ENCODE results near the gene CTBP2.

CTBP2 gene

DNA sequence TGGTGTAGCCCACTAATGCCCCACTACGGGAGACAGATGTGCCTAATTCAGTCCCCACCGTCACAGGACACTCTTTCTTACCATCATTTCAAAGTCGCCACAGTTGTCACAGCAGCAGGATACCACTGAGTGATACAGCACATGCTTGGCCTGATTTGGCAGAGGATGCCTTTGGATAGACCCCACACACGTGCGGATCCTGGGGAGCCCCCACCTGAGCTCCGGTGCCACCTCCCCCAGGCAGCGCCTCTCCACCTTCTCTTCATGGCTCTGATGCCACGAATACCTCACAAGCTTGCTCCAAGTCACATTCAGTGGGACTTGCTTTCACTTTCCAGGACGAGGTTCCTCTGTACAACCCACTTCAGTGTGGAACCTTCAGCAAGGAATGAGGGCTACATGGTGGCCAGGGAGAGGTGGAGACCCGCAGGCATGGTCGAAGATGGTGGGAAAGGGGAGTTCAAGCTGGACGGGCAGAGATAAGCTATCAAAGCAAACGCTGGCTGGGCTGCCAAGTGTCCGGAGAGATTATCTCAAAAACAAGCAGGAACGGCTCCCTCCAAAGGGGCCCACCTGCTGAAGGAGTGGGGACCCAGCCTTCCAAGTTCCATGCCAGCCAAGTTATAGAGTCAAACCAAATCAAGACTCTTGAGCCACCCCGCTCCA is 111.0 kb downstream of the CTBP2 start:
- no peak for DNase-seq (ENCODE audit: low read depth in 1 of 2, low spot score in 1 of 2)

DNA sequence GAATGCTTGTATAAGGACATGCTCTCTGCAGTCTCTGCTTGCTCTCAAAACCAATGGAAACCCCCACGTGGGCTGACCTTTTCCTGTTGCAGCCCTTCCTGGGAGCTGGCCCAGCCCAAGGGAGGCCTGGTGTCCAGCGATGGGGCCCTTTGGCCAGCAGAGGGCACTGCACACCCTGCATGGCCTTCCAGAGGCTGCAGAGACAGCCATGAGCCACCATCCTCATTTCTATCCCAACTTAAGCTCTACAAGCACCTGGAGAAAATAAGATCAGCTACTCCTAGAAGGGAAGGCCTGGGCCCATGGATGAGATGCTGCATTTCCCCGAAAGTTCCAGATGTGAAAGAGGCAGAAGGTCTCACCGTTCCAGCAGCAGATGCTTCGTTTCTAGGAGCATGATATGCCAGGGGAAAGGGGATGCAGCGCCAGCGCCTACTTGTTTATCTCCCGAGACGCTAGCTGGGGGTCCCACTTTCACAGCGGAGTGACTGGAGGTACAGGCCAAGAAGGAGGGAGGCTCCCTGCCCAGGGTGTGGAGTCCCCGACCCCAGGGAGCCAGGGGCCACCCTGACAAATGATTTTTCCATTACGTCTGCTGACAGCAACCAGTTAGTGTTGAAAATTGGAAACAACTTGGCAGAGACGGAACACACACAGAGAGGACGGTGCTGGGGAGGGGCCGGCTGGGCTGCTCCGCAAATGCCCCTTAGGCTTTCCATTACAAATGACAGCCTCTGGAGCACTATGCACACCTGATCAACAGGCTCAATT is 112.1 kb downstream of the CTBP2 start:
- DNase-seq (ENCODE audit: low read depth in 1 of 2, low spot score in 1 of 2): peak; percentile 23 to 54

DNA sequence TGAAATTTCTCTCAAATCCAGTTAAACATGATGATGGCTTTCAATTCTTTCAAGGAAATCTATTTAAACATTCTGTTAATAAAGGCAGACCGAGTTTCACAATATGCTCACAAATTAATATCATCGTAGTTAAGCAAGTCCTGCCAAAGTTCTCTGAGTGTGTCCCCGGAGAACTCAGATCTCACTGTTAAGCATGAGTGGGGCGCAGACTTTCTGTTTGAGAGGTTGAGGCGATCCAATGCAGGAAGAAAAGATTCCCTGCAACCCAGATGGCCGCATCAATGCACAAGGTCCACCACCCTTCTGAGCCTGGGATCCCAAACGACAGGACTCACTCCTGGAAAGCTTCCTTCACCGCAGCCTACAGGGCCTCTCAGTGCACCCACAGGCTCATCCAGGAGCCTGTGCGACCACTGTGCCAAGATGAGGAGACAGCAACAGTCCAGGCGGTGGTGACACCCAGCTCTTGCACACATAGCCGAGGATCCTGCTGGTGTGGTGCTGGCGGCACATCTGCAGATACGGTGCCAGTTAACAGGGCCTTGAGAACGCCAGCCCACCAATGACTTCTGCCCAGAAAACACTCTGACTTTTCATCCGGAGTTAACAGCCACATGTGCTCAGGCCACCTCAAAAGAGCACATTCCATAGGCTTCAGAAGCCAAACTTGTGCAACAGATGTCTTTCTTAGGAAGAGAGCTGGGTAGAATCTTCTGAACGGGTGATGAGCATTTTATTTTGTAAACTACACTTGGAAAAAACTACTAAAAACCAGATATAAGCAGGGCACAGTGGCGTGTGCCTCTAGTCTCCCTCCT is 116.3 kb downstream of the CTBP2 start:
- no peak for DNase-seq (ENCODE audit: low read depth in 1 of 2, low spot score in 1 of 2)

DNA sequence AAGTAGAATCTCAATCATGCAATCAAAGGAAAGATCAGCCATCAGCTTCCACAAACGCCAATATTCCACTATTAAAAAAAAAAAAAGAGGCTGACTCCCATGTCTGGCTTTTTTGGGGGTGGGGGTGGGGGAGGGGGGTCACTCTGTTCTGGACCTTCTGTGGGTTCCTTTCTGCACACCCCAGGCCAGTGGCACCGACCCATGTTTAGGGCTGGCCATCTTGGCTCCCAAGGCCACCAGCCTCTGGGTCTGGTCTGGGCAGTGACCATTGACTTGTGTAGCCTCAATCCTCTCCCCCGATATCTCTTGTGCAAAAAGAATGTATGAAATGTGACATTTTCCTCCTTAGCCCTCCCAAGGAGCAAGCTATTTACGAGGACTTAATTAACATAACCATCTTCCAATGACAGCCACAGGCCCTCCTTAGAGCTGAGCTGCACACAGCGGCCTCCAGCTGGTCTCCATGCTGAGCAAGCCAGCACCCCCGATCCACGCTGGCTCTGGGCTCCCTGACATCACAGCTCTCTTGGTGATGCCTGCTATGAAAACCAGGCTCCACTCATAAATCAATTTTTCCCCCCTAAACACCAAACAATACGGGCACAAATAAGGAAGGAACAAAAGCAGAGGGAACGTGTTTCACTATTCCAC is 118.4 kb downstream of the CTBP2 start:
- DNase-seq (ENCODE audit: low read depth in 1 of 2, low spot score in 1 of 2): no peak

DNA sequence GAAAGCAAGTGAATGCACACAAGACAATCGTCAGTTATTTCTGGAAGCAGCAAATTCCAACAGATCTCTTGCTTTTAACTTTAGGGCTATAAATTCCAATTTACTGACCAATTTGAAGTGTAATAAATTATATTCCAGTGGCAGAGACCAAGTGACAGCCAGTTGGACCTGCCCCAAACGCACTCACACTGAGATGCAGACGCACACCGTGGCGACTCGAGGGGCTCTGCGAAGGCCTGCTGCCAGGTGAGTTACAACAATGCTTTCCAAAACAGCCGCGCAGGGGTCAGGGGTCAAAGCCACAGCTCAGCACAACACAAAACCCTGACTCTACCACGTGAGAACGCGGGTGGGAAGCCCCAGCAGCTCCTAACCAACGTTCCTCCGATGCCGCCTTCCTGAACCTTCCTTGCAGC is 121.0 kb downstream of the CTBP2 start:
- no peak for DNase-seq (ENCODE audit: low read depth in 1 of 2, low spot score in 1 of 2)

DNA sequence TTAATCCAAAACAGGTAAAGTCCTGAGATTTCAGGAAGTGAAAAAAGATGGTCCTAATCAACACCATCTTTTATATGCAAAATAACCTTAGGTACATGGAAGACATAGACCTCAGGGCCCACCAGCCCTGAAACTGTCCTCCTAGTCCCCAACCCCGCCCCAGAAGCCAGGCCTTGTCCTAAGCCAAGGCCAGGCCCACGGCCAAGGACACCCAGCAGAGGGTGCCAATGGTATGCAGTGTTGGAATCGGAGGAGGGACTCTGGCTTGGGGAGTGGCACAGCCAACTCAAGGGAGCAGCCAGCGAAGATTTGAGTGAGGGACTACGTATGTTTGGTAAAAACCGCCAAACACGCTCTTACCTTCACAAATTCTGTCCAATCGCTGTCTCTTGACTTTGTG is 121.7 kb downstream of the CTBP2 start:
- DNase-seq (ENCODE audit: low read depth in 1 of 2, low spot score in 1 of 2): no peak

DNA sequence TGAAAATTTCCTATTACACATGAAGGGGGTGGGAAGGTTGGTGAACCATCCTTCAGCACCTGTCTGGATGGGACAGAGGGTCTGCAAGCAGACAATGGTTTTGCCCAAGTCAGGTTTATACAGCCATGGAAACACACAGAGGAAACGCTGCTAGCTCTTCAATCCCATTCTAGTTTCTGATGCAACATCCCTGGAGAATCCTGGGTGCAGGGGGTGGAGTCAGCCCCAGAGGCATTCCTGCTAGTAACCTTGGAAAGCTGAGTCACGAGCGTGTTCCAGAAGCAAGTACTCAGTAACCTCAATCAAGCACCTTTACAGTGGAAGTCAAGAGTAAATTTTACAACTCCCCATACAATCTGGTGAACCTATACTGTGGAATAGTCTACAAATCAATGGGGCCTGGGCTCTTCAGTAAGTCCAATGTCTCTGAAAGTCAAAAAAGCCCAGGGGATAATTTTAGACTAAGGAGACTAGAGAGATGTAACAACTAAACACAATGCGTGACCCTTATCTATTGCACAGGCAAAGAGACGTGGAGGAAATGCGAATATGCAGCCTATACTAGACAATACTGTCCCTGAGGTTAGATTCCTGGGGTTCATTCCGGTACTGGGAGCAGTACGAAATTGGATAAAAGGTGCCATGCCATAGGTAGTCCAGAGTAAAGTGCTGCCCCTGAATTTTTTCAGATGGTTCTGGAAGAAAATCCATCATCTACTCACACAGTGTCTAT is 123.1 kb downstream of the CTBP2 start:
- no peak for DNase-seq (ENCODE audit: low read depth in 1 of 2, low spot score in 1 of 2)

DNA sequence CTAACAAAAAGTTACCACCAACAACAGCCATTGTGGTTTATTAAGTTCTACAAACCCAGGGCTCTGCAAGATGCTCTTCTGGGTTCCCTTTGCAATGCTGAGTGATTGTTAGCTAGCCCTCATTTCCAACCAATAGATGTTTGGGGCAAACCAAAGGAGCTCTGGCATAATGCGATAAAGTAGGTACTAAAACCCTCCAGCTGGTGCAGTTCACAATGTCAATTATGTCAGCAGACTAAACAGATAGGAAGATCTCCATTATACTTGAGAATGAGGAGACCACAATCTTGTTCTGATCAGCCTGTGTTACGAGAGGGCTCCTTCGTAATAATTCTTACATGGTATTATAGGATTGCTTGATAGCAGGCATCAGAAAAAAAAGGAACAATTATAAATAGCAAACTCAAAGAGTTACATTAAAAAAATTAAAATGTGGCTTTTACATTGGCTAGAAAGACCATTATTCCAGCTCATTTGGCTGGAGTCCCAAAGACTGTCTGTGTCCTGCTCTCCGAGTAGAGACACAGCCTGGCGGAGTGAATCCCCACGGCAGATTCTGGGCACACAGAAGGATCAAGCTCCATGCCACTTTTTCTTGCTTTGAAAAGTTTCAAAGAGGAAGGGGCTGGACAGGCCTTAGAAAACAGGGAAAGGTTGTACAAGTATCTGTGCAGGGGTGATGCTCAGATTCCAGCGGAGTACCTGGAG is 124.6 kb downstream of the CTBP2 start:
- no peak for DNase-seq (ENCODE audit: low read depth in 1 of 2, low spot score in 1 of 2)

DNA sequence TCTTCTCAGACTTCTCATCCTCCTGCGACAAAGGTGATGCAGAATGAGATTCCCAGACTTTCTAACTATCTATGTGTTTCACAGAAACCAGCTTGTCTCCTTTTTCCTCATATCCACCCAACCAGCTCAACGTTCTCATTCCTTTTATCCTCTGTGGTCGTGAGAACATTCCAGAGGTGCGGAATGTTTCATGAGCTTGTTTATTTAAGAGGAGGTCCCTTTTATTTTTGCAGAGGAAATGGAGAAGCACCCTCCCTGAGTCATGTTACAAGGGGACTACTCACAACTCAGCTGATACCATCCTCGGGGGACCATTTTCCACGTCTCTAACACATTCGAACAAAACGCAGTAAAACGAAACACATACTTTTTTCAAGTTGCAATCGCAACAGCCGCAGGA is 125.2 kb downstream of the CTBP2 start:
- no peak for DNase-seq (ENCODE audit: low read depth in 1 of 2, low spot score in 1 of 2)

DNA sequence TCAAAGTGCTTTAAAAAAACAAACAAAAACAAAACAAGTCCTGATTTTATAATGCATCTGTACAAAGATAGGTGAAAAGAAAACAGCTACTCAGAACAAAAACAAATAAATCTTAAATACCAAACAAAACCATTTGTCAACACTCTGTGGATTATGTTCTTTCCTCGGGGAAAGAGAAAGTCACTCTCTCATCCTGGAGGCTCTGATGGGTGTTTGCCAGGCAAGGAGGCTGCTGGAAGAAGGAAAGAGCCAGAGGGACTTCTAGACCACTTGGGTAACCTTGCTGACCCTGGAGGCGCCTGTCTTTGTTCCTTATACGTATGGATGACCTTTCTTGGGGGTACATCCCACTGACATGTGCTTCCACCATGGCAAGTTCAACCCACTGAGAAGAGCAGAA is 125.7 kb downstream of the CTBP2 start:
- DNase-seq (ENCODE audit: low read depth in 1 of 2, low spot score in 1 of 2): no peak

DNA sequence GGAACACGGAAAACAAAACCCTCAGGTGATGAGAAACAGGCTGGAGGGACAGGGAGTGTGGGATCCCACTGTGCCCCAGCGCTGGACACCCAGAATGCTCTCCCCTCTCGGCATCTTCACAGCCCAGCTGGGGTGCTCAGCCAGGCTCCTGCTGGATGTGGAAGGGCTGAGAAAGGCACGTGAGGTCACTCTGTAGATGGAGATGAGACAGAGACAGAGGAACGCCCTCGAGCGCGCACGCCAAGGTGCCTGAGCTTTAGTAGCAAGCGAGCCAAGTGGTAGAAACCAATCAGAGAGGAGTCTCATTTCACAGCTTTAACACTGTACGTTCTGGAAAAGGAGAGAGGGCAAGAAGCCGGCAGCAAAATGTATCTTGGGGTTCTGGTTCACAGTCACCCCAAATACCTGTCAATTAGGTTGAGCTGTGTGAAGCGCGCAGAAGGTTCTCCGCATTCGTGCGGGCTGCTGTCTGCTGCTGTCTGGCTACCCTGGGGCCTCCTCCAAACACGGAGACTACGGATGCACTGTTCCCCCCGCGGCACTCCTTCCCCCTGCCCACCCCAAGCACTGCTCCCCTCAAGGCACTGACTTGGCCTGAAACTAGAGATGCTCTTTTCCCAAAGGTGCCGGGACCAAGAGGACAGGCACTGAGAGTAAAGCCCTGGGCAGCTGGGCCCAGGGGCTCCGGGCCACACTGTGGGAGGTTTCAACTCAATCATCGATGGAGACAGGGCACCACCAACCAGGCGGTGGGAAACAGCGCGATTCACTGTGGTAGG is 127.0 kb downstream of the CTBP2 start:
- no peak for DNase-seq (ENCODE audit: low read depth in 1 of 2, low spot score in 1 of 2)

DNA sequence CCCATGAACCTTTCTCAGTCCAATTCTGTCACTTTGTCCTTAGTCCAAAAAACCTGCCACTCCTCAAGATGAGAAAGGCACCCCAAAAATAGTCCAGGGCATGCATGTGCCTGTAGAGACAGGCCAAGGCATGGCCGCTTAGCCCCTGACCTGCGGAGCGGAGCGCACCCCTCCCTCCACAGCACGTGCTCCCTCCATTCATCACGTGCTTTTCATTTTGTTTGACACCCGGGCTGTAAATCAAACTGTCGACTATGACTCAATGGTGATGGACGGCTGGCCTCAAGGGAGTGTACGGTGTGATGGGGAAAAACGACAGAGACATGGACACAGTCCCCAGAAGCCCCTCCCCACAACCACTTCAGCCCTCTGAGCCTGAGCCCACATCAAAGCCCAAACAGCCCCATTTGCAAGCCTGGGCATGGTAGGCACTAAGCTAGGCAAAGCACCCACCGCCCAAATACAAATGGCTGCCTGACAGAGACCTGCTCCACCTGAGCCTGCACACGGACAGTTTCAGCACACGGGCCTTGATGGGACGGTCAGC is 127.8 kb downstream of the CTBP2 start:
- DNase-seq (ENCODE audit: low read depth in 1 of 2, low spot score in 1 of 2): no peak

DNA sequence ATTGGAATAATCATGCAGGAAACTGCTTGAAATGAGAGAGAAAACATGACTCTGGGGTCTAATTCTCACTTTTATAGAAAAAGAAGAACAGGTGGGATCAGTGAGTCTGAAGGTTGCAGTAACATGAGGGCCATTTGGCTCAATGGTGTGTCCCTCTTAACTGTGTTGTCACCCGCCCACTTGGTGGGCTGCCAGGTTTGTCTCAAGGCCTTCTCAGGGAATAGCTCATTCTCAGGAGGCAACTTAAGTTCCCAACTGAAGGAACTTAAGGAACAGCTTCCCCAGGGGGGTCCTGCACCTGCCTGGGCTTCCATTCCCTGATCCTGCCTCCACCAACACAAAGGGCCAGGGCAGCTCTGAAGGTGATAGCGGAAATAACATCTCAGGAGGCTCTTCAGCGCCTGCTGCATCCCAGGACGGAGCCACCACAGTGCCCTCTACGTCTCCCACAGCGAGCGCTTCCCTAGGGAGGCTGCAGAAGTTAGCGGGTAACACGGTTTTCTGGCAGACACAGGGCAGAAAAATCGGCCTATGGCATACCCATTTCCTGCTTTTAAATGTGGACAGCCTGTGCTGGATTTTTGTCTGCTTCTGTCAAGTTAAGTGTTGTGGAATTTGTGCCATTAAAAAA is 129.7 kb downstream of the CTBP2 start:
- no peak for DNase-seq (ENCODE audit: low read depth in 1 of 2, low spot score in 1 of 2)

DNA sequence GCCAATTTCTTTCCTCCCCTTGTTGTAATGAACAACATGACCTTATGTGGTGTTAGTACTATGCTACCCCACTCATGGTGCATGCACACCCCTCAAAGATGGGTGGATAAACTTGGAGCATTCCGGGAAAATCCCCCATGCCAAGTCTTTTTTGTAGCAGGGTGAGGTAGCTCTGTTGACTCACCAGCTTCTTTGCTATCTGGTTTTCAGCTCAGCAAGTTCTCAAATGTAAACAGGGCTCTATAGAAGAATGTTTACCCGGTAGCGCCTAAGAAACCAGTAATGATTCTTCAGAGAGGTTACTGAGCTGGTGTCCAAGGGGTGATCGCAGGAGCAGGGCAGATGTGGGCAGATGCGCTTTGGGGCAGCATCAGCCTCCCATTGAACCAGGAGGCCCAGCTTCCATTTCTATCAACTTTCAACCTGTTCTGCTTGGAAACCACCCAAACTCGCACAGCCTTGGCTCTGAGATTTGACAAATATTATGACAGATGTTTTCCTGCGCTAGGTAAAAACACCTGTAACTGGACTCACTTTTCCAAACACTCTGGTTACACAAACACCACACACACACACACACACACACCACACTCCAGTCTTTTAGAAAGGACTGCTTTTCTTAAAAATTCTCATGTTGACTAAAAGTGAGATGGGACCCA is 130.7 kb downstream of the CTBP2 start:
- DNase-seq (ENCODE audit: low read depth in 1 of 2, low spot score in 1 of 2): no peak

DNA sequence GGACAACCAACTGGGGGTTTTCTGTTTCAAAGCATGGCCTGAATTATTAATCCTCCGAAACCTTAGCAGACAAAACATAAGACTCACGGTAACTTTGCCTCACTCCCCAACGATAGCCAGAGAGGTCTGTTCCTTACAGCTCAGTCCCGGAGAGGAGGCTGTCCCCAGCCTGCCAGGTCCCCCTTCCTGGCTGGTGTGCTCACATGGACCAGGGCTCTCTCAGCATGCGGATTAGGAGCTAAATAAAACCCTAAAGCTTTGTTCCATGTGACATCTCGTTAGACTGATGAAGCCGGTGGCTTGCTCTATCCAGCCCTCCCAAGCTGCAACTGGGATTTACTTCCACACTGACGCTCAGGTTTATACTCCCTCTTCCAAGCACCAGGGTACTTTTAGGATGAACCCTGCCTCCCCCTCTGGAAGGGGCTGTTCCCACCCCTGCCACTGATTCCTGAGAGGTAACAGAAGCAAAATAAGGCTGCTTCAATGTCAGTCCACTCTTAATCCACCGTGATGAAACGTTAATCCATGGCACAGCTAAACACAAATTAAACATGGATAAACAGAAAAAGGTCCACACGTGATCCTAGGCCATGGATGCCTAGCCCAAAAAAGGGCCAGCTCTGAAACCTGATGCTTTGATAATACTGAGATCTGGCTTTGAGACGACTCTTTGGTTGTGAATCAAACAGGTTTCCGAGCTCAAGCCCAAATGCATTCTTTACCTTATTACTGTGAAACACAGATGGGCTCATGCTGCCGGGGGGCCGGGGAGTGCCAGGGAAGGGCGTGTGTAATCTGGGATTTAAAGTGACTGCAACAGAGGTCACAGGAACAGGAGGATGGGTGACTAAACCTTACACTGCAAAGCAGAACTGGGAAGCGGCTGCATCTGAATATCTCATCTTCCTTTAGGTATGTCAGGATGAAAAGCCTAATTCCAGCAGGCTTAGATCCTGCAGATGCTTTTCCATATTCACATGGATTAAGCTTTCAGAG is 132.2 kb downstream of the CTBP2 start:
- no peak for DNase-seq (ENCODE audit: low read depth in 1 of 2, low spot score in 1 of 2)

DNA sequence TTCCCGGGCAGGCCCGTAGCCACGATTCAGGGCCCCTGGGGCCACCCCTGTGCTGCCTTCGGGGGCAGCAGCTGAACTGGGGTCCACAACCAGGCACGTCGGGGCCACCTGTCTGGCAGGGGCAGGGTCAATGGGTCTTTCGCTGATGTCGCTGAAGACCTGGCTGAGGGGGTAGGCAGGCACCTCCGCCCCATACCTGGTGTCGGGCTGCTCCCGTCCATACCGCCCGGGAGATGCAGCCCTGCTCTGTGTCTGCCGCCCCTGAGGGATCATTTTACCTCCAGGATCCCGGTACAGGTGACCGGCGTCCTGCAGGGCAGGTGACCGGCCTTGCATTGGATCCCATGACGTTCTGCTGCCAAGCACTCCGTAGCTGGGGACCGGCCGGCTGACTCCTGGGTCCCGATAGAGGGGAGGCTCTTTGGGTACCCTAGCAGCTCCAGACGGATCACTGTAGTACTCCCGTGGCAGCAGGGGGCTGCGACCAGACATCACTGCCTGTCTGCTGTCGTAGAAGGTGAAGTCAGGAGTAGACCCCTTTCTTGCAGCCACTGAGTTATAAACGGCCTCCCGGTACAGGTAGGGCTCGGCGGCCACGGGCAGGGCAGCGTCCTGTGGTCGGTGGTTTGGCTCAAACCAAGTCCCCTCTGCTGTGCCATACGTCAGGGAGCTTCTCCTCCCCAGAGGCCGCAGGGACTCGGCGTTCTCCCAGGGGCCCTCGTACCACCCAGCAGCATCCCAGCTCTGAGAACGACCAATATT is 133.2 kb downstream of the CTBP2 start:
- no peak for DNase-seq (ENCODE audit: low read depth in 1 of 2, low spot score in 1 of 2)

All from activated CD4-positive, alpha-beta T cell treated with anti-CD3 and anti-CD28 coated beads, Interleukin-2, amount 50 U/mL, for 24 hours (primary cell).